Measurements from ENCODE around the gene OTOGL.
"Not testable (repeated sequence)": the region's sequence is repeated elsewhere in the genome, so short reads cannot be mapped to it uniquely, and the experiment has no call there.

The OTOGL gene

DNA sequence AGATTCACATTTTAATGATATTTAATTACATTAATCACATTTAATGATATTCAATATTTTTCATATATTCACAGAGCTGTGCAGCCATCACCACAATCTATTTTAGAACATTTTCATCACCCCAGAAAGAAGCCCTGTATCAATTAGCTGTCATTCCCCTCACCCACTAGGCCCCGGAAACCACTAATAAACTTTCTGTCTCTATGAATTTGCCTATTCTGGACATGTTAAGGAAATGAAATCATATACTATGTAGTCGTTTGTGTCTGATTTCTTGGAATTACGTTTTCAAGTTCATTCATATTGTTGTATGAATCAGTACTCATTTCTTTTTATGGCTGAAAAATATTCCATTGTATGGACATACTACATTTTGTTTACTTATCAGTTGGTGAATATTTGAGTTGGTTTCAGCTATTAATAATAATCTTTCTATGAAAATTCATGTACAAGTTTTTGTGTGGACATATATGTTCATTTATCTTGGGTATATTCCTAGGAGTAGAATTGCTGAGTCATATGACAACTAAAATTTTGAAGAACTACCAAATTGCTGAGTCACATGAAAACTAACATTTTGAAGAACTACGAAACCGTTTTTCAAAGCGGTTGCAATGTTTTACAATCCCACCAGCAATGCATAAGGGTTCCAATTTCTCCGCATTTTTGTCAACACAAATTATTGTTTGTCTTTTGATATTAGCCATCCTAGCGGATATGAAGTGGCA, 11.7 kb upstream of the OTOGL start:
- Mint-ChIP-seq H3K4me1 (ENCODE audit: low read depth) (peaks cover 17% of the 10 kb centered on the region), H3K27me3 (peaks cover 2% of the 10 kb centered on the region), H3K36me3 (peaks cover 13% of the 10 kb centered on the region), H3K9me3 (ENCODE audit: low read depth) (peaks cover 9% of the 10 kb centered on the region), H3K27ac (no peak overlapping the region), H3K4me3 (no peak overlapping the region)

DNA sequence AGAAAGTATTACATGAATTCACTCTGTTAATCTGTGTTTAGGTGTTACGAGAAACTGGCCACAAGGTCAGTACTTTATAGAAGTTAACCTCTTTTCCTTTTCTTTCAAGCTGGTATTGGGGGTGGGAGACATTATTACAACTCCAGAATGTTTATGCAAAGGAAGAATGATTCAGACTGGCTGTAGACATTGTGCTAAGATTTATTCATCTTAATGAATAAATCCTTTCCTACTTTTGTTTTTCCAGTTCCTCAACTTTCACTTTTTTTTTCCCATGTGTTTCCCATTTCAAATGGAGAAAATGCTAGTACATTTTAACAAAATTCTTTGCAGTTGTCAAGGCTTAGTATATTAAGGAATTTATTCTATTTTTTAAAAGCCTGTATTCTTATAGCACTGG, 1.3 kb downstream of the OTOGL start:
- H3K4me1 Mint-ChIP-seq (ENCODE audit: low read depth) = no peaks in the 10 kb centered on the region
- no peaks in the 10 kb centered on the region for H3K27me3 Mint-ChIP-seq
- H3K27ac Mint-ChIP-seq = no peak overlapping the region
- H3K4me3 Mint-ChIP-seq = no peak overlapping the region
- no peaks in the 10 kb centered on the region for H3K9me3 Mint-ChIP-seq (ENCODE audit: low read depth)
- H3K36me3 Mint-ChIP-seq = no peaks in the 10 kb centered on the region

DNA sequence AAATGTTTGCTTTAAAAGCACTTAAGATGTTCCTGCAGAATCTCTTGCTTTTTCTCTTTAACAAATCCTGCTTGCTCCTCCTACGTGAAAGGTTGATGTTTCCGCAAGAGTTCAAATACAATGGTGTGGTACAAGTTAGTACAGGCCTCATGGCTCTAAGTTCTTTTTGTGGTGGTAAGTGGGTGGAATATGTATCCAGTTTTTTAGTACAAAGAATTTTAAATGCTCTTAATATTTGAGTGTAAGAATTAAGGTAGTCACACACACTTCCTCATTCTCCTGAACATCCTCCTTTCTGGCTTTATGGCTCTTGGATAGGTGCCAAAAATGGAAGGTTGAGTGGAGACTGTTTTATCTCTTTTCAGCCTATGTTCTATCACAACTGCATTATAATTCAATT, 1.8 kb downstream of the OTOGL start:
- no peak overlapping the region for H3K4me3 Mint-ChIP-seq
- H3K36me3 Mint-ChIP-seq = no peaks in the 10 kb centered on the region
- H3K9me3 Mint-ChIP-seq (ENCODE audit: low read depth) = no peaks in the 10 kb centered on the region
- no peak overlapping the region for H3K27ac Mint-ChIP-seq
- H3K4me1 Mint-ChIP-seq (ENCODE audit: low read depth) = no peaks in the 10 kb centered on the region
- H3K27me3 Mint-ChIP-seq = no peaks in the 10 kb centered on the region

DNA sequence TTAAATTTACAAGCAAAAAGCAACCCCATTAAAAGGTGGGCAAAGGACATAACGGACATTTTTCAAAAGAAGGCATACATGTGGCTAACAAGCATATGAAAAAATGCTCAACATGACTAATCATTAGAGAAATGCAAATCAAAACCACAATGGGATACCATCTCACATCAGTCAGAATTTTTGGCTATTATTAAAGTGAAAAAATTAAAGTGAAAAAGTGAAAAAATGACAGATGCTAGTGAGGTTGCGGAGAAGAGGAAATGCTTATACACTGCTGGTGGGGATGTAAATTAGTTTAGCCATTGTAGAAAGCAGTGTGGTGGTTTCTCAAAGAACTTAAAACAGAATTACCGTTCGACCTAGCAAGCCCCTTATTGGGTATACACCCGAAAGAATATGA, 7.9 kb downstream of the OTOGL start:
- Mint-ChIP-seq H3K4me1 (ENCODE audit: low read depth) (no peaks in the 10 kb centered on the region), H3K9me3 (ENCODE audit: low read depth) (no peaks in the 10 kb centered on the region), H3K4me3 (no peak overlapping the region), H3K27ac (no peak overlapping the region), H3K36me3 (no peaks in the 10 kb centered on the region), H3K27me3 (no peaks in the 10 kb centered on the region)

DNA sequence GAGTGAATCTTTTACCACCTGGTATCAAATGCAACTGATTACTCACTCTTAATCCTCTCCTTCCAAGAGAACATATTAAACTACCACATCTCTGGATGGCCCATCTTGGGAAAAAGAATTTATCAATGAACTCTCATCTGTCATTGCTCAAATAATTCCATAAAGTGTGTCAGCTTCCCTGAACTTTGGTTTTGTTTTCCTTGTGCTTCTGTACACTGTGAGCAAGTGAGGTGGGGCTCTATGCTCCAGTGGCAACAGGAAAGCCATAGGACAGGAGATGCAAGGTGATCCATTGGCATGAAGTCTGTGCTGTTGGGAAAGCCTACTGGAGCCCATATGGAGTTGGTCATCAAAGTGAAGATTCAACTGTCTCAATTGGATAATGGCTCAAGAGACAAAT, 17.4 kb downstream of the OTOGL start:
- Mint-ChIP-seq H3K27ac (no peak overlapping the region), H3K9me3 (ENCODE audit: low read depth) (peaks cover 11% of the 10 kb centered on the region), H3K27me3 (peaks cover 3% of the 10 kb centered on the region), H3K4me3 (no peak overlapping the region), H3K4me1 (ENCODE audit: low read depth) (no peaks in the 10 kb centered on the region), H3K36me3 (peaks cover 9% of the 10 kb centered on the region)

DNA sequence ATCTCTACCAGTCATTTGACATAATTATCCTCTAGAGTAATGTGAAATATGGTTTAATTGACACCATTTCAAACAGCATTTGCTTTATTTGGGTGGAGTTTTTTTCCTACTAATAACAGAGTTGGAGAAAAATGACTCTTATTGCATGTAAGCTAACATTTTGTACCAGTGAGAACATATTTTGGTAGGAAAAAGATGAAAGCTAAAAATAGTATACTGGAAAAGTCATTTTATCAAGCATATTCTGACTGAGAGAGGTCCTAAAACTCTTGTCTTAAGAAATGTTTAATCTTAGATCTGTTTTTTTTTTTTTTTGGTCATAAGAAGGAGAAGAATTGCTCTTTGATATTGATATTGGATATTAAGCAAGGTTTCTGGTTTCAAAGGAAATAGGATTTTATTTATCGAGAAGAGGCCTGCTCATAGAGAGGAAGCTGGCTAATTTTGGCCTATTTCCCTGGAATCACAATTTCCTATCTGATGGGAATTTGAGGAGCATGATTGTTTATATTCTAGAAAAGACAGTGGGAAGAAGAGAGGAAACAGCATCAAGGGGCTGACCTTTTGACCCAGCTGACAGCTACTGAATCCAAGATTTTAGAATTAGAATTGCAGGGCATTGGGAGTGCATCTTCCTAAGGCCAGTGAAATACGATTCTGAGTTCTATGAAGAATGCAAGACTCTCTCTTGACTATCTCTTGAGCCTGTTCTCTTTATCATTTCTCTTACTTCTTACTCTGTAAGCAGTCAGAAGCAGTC, 19.4 kb downstream of the OTOGL start:
- peaks cover 2% of the 10 kb centered on the region for H3K27me3 Mint-ChIP-seq
- no peak overlapping the region for H3K27ac Mint-ChIP-seq
- H3K4me1 Mint-ChIP-seq (ENCODE audit: low read depth) = no peaks in the 10 kb centered on the region
- peaks cover 3% of the 10 kb centered on the region for H3K36me3 Mint-ChIP-seq
- no peak overlapping the region for H3K4me3 Mint-ChIP-seq
- peaks cover 4% of the 10 kb centered on the region for H3K9me3 Mint-ChIP-seq (ENCODE audit: low read depth)

DNA sequence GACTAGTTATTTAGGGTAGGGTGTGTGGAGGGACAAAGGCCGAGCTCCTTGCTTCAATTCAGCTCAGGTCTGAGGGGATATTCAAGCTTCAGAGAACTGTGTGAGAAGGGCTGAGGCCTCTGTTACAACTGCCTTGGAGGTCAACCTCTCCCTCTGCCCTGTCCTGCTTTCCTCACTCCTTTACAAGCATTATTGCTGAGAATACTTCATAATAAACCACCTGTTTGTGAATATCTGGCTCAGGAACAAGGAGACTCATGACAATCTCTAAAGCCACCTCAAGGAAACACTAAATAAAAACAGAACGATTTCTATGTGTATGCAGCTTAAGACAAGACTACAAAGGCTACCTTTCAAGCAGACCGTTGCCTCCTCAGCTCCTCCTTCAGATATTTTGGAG, 21.7 kb downstream of the OTOGL start:
- Mint-ChIP-seq H3K4me1 (ENCODE audit: low read depth) (no peaks in the 10 kb centered on the region), H3K9me3 (ENCODE audit: low read depth) (no peaks in the 10 kb centered on the region), H3K4me3 (no peak overlapping the region), H3K36me3 (no peaks in the 10 kb centered on the region), H3K27me3 (peaks cover 2% of the 10 kb centered on the region), H3K27ac (no peak overlapping the region)

DNA sequence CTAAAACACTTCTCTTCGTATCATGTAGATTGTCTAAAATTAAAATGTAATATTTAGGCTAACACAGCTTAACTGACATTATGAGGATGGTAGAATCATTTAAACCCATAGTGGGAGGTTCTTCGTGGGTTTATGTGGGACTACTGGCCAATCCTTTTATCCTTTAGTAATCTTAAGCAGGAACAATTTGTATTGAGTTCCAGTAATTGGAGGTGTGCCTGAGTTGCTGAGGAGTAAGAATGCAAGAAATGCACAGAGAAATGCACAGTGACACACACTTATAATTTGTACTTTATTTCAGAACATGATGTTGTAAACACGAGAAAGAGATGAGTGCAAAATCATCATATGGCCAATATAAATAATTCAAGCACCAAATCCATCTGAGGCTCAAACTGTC, 22.3 kb downstream of the OTOGL start:
- Mint-ChIP-seq H3K27me3 (peaks cover 2% of the 10 kb centered on the region), H3K4me1 (ENCODE audit: low read depth) (no peaks in the 10 kb centered on the region), H3K9me3 (ENCODE audit: low read depth) (no peaks in the 10 kb centered on the region), H3K4me3 (no peak overlapping the region), H3K27ac (no peak overlapping the region), H3K36me3 (no peaks in the 10 kb centered on the region)

DNA sequence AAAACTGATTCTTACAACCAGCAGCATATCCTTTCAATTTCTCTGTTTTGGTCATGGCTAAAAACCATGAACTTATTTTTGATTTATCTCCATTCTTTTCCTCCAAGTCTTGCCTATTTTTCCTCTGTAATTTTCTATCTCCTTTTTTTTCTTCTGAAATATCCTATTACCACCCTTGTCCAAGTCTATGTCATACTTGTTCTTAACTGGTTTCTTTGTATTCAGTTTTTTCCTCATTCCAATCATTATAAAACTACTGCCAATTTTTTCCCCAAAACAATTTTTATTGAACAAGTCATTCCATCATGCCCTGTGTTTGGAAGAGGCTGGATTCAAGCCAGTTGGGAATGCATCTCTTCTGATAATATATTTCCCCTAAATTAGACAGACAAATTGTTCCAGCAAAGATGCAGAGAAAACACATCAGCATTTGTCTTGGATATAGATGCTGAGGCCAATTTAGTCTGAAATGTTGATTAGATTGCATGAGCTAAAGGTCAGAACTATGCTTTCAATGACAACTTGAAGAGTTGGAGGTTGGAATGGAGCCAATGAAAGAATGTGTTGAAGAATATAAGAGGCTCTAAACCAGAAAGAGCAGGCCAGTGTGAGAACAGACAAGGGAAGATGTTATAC, 30.7 kb downstream of the OTOGL start:
- peaks cover 16% of the 10 kb centered on the region for H3K9me3 Mint-ChIP-seq (ENCODE audit: low read depth)
- no peaks in the 10 kb centered on the region for H3K4me1 Mint-ChIP-seq (ENCODE audit: low read depth)
- no peak overlapping the region for H3K27ac Mint-ChIP-seq
- peaks cover 9% of the 10 kb centered on the region for H3K36me3 Mint-ChIP-seq
- no peak overlapping the region for H3K4me3 Mint-ChIP-seq
- H3K27me3 Mint-ChIP-seq = peaks cover 3% of the 10 kb centered on the region

DNA sequence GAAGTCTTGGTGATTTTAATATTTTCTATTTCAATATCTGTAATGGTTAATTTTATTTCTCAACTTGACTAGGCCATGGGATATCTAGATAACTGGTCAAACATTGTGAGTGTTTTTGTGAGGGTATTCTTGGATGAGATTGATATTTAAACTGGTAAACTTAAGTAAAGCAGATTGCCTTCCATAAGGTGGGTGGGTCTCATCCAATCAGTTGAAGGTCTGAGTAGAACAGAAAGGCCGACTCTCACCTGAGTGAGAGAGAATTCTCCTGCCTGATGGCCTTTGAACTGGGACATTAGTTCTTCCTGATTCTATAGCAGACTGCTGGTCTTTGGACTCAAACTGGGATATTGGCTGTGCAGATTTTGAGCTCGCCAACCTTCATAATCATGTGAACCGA, 36.3 kb downstream of the OTOGL start:
- no peaks in the 10 kb centered on the region for H3K9me3 Mint-ChIP-seq (ENCODE audit: low read depth)
- no peaks in the 10 kb centered on the region for H3K36me3 Mint-ChIP-seq
- H3K4me3 Mint-ChIP-seq = no peak overlapping the region
- H3K27ac Mint-ChIP-seq = no peak overlapping the region
- peaks cover 7% of the 10 kb centered on the region for H3K27me3 Mint-ChIP-seq
- H3K4me1 Mint-ChIP-seq (ENCODE audit: low read depth) = no peaks in the 10 kb centered on the region

DNA sequence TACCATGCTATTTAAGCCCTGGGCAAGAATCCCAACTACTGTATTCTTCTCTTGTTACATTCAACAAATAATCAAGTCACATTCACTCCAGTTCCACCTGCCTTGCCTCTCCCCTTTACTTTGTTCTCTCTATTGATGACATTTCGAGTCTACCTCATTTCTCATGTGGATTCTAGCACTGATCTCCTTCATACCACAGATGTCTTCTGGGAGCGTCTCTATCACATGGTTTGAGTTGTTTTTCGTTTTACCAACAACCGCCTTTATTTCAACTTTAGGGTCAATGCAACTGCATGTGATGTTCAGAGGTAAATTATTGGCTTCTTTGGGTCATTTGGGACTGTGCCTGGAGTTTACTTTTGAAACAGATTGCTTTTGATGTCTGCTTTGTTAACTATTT, 40.7 kb downstream of the OTOGL start:
- Mint-ChIP-seq H3K4me1 (ENCODE audit: low read depth) (no peaks in the 10 kb centered on the region), H3K27me3 (peaks cover 7% of the 10 kb centered on the region), H3K36me3 (no peaks in the 10 kb centered on the region), H3K27ac (no peak overlapping the region), H3K9me3 (ENCODE audit: low read depth) (no peaks in the 10 kb centered on the region), H3K4me3 (no peak overlapping the region)

DNA sequence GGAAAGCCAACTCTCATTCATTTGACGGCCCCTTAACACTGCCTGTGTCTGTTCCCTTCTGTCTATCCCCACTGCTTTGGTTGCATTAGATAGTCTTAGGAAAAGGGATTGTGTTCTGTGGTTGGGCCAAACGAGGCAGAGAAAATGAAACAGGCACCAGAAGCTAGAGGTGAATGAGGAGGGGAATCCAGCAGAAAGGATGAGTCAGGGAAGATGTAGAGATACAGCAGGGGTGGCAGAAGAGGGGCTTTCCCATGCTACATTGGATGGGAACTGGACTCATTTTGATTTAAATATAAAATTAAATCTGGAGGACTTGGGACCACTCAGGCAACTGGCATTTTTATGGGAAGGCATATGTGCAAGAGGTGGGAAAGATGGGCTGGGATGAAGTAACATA, 43.3 kb downstream of the OTOGL start:
- Mint-ChIP-seq H3K9me3 (ENCODE audit: low read depth) (no peaks in the 10 kb centered on the region), H3K27me3 (peaks cover 3% of the 10 kb centered on the region), H3K36me3 (no peaks in the 10 kb centered on the region), H3K4me3 (no peak overlapping the region), H3K27ac (no peak overlapping the region), H3K4me1 (ENCODE audit: low read depth) (no peaks in the 10 kb centered on the region)

DNA sequence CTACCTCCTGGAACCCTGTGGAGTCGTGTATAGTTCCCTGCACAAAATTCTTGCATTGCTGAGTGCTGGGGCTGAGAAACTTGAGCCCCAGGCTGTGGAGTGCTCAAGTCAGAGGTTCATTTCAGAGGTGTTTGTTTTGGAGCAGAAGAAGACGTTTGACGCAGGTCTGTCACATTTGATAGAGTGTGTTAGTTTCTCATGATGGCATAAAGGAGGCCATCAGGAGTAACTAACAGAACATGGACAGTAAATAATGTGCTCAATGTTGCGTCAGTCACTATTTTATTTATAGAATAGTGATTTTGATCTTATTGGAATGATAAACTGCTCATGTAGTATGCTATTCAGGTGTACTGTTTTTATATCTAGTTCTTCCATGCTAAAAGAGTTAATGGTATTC, 44.2 kb downstream of the OTOGL start:
- H3K4me1 Mint-ChIP-seq (ENCODE audit: low read depth) = no peaks in the 10 kb centered on the region
- H3K4me3 Mint-ChIP-seq = no peak overlapping the region
- H3K9me3 Mint-ChIP-seq (ENCODE audit: low read depth) = no peaks in the 10 kb centered on the region
- H3K36me3 Mint-ChIP-seq = no peaks in the 10 kb centered on the region
- H3K27ac Mint-ChIP-seq = no peak overlapping the region
- peaks cover 3% of the 10 kb centered on the region for H3K27me3 Mint-ChIP-seq

DNA sequence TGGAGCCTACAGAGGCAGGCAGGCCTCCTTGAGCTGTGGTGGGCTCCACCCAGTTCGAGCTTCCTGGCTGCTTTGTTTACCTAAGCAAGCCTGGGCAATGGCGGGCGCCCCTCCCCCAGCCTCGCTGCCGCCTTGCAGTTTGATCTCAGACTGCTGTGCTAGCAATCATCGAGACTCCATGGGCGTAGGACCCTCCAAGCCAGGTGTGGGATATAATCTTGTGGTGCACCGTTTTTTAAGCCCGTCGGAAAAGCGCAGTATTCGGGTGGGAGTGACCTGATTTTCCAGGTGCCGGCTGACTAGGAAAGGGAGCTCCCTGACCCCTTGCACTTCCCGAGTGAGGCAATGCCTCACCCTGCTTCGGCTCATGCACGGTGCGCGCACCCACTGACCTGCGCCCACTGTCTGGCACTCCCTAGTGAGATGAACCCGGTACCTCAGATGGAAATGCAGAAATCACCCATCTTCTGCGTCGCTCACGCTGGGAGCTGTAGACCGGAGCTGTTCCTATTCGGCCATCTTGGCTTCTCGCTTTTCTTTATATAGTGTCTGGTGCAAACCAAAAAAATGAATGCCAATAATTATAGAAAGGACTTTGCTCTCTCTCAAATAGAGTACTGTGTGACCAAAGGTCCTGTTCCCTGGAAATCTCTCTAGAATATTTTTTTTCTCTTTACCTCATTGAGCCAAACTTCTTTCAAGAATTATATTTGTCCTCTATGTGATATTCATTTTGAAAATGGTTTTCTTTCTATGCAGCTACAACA, 50.4 kb downstream of the OTOGL start:
- not testable (repeated sequence) for H3K36me3 Mint-ChIP-seq; H3K4me1 Mint-ChIP-seq (ENCODE audit: low read depth); H3K27ac Mint-ChIP-seq; H3K4me3 Mint-ChIP-seq; H3K9me3 Mint-ChIP-seq (ENCODE audit: low read depth); H3K27me3 Mint-ChIP-seq

DNA sequence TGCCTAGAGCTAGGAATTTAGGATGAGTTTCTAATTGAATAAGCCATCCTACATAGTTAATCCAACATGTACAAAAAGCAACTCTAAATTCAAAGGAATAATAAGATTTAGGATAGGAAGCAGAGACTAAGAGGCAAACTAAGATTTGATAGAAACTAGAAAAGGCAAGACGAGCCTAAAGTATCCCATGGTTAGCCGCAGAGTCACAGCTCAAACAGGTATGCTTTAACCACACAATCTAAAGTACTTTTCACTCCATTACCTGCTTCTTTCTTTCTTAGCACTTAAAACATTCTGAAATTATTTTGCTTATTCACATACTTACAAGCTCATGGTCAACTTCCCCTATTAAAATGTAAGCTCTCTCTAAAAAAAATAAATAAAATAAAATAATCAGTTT, 51.8 kb downstream of the OTOGL start:
- Mint-ChIP-seq H3K27ac (no peak overlapping the region), H3K9me3 (ENCODE audit: low read depth) (no peaks in the 10 kb centered on the region), H3K4me3 (no peak overlapping the region), H3K36me3 (no peaks in the 10 kb centered on the region), H3K4me1 (ENCODE audit: low read depth) (peaks cover 4% of the 10 kb centered on the region), H3K27me3 (no peaks in the 10 kb centered on the region)

All from activated naive CD8-positive, alpha-beta T cell (primary cell).